ENCODE measurements around the gene ABCB6. TPM values are rescaled to one million over a fixed set of nuclear protein-coding genes. Genes with fewer than 3 reads are reported as not detected.

Gene ABCB6
- total RNA-seq, 1 donor = 28.2 TPM

DNA sequence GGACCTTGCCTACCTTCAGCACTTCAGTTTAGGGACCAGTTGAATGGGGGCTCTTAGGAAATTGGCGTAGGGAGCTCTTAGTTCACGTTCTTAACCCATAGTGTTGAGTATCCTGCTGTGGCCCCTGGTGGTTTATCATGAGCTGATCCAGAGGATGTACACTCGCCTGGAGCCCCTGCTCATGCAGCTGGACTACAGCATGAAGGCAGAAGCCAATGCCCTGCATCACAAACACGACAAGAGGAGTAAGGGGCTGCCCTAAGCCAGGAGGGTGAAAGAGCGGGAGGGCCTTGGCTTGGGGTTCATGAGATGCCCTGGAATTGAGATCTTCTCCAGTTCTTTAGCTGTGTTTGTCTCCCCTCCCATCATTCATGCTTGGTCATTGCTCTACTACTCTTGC lies 37.8 kb downstream of the ABCB6 start:
- no peaks in the 10 kb centered on the region for H3K27me3 ChIP-seq (ENCODE audit: insufficient read depth, low read length)
- H3K4me1 ChIP-seq (ENCODE audit: insufficient read depth, low read length) = peaks cover 17% of the 10 kb centered on the region
- no peak for DNase-seq (ENCODE audit: insufficient read length, low spot score, missing footprints)
- no peaks in the 10 kb centered on the region for H3K9me3 ChIP-seq (ENCODE audit: low read depth, low read length)
- H4K20me1 ChIP-seq (ENCODE audit: insufficient read depth, low read length) = peaks cover 14% of the 10 kb centered on the region
- H3K4me3 ChIP-seq (ENCODE audit: insufficient read depth, low read length) = no peak overlapping the region
- TF ChIP-seq, protein P1, sequence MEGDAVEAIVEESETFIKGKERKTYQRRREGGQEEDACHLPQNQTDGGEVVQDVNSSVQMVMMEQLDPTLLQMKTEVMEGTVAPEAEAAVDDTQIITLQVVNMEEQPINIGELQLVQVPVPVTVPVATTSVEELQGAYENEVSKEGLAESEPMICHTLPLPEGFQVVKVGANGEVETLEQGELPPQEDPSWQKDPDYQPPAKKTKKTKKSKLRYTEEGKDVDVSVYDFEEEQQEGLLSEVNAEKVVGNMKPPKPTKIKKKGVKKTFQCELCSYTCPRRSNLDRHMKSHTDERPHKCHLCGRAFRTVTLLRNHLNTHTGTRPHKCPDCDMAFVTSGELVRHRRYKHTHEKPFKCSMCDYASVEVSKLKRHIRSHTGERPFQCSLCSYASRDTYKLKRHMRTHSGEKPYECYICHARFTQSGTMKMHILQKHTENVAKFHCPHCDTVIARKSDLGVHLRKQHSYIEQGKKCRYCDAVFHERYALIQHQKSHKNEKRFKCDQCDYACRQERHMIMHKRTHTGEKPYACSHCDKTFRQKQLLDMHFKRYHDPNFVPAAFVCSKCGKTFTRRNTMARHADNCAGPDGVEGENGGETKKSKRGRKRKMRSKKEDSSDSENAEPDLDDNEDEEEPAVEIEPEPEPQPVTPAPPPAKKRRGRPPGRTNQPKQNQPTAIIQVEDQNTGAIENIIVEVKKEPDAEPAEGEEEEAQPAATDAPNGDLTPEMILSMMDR (IDR thresholded peaks at IDR 0.05; ENCODE audit: extremely low read depth, low read depth, low read length) = no peak
- H3K27ac ChIP-seq (ENCODE audit: low read depth, low read length) = no peak overlapping the region
- no peak overlapping the region for H3K4me2 ChIP-seq (ENCODE audit: insufficient read depth, low read length)
- no peak overlapping the region for H2AFZ ChIP-seq (ENCODE audit: low read length)
- peaks cover 49% of the 10 kb centered on the region for H3K36me3 ChIP-seq (ENCODE audit: insufficient read depth, low read length)
- H3K79me2 ChIP-seq (ENCODE audit: insufficient read depth, low read length) = peaks cover 38% of the 10 kb centered on the region

GRCh38 chr2:219179601-219180465 lies 38.9 kb downstream of the ABCB6 start:
- Histone ChIP-seq H2AFZ (ENCODE audit: low read length) (no peak overlapping the region), H3K27ac (ENCODE audit: low read depth, low read length) (no peak overlapping the region), H3K79me2 (ENCODE audit: insufficient read depth, low read length) (peaks cover 48% of the 10 kb centered on the region), H3K4me3 (ENCODE audit: insufficient read depth, low read length) (no peak overlapping the region), H3K27me3 (ENCODE audit: insufficient read depth, low read length) (no peaks in the 10 kb centered on the region), H3K4me1 (ENCODE audit: insufficient read depth, low read length) (peaks cover 24% of the 10 kb centered on the region), H4K20me1 (ENCODE audit: insufficient read depth, low read length) (peaks cover 15% of the 10 kb centered on the region), H3K9me3 (ENCODE audit: low read depth, low read length) (no peaks in the 10 kb centered on the region), H3K4me2 (ENCODE audit: insufficient read depth, low read length) (no peak overlapping the region), H3K36me3 (ENCODE audit: insufficient read depth, low read length) (peaks cover 51% of the 10 kb centered on the region)
- no peak for DNase-seq (ENCODE audit: insufficient read length, low spot score, missing footprints)
- TF ChIP-seq, protein P1 (IDR thresholded peaks at IDR 0.05; ENCODE audit: extremely low read depth, low read depth, low read length) = no peak

DNA sequence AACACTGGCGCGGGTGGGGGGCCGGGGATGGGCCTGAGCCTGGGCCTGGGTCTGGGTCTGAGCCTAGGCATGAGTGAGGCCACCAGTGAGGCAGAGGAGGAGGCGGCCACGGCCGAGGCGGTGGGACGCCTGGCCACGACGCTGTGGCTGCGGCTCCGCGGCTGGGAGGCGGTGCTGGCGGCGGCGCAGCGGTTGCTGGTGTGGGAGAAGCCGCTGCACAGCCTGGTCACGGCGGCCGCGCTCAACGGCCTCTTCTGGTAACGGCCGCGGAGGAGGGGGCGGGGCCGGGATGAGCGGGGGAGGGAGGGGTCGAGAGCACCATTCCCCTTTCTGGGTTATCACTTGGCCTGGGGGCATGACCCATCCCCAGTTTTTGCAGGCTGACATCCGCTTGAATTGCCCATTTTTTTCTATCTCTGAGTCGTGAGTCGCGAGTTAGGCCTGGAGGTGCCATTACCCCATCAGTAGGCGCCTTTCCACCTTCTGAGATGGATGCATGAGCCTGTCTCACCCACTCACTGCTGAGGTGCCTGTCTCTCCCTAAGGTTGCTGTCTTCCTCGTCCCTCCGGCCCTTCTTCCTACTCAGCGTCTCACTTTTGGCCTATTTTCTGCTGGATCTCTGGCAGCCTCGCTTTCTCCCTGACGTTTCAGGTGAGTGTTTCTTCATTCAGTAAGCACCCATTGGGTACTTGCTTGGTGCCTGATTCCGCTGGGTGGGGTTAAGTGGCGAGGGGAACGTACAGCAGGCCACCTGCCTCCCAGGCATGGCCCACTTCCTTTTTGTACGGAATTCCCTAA lies 40.2 kb downstream of the ABCB6 start:
- Histone ChIP-seq H3K4me3 (ENCODE audit: insufficient read depth, low read length) (peak overlapping the region; percentile 78), H4K20me1 (ENCODE audit: insufficient read depth, low read length) (peaks cover 18% of the 10 kb centered on the region), H2AFZ (ENCODE audit: low read length) (peak overlapping the region; percentile 57), H3K4me2 (ENCODE audit: insufficient read depth, low read length) (peak overlapping the region; percentile 94), H3K36me3 (ENCODE audit: insufficient read depth, low read length) (peaks cover 46% of the 10 kb centered on the region), H3K9me3 (ENCODE audit: low read depth, low read length) (no peaks in the 10 kb centered on the region), H3K27me3 (ENCODE audit: insufficient read depth, low read length) (no peaks in the 10 kb centered on the region), H3K79me2 (ENCODE audit: insufficient read depth, low read length) (peaks cover 56% of the 10 kb centered on the region), H3K4me1 (ENCODE audit: insufficient read depth, low read length) (peaks cover 30% of the 10 kb centered on the region), H3K27ac (ENCODE audit: low read depth, low read length) (peak overlapping the region; percentile 24)
- TF ChIP-seq, protein P1 (IDR thresholded peaks at IDR 0.05; ENCODE audit: extremely low read depth, low read depth, low read length) = no peak
- DNase-seq (ENCODE audit: insufficient read length, low spot score, missing footprints) = peak; percentile 89
